ENCODE results near the gene SEZ6L2. TPM values are rescaled to one million over a fixed set of nuclear protein-coding genes. Genes with fewer than 3 reads are reported as not detected.

The SEZ6L2 gene
- total RNA-seq, 1 experiment from 2014 or later, result 44.7 TPM

DNA sequence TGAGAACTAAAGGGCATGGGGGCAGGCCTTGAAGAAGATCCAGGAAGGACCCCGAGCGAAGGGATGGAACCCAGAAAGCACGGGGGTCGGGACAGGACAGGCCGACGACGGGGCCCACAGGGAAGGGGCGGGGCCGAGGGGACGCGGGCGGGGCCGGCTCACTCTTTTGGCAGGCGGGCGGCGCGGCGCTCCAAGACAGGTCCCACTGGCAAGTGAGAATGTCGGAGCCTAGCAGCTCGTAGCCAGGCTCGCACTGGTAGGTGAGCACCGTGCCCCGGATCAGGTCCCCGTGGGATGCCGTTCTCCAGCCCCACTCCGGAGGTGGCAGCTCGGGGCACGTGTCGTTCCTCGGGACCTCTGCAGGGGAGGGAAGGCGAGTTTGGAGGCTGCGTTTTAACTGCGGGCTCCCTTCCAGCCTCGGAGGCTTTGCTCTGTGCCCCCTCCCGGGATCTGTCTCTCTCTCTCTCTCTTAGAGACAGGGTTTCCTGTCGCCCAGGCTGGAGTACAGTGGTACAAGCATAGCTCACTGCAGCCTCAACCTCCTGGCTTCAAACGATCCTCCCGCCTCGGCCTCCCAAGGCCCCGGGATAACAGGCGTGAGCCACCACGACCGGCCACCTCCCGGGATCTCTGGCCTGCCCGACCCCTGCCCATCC lies 22.6 kb downstream of the SEZ6L2 start:
- Histone ChIP-seq H2AK5ac (ENCODE audit: insufficient read length, low read length) (no peak overlapping the region), H2BK5ac (ENCODE audit: insufficient read length, low read length) (no peak overlapping the region), H3K27ac (ENCODE audit: insufficient read length, low read depth, low read length) (no peak overlapping the region), H3K56ac (ENCODE audit: insufficient read length, low read depth, low read length) (no peak overlapping the region), H2BK12ac (ENCODE audit: insufficient read length, low read depth, low read length) (no peak overlapping the region), H3K79me1 (ENCODE audit: insufficient read depth, low read depth, low read length, poor library complexity, severe bottlenecking) (no peaks in the 10 kb centered on the region), H3K79me2 (ENCODE audit: insufficient read depth, low read length) (no peaks in the 10 kb centered on the region), H3K14ac (ENCODE audit: insufficient read depth, low read length) (no peak overlapping the region), H3K4me1 (ENCODE audit: insufficient read depth, low read length) (no peaks in the 10 kb centered on the region), H4K20me1 (ENCODE audit: control insufficient read depth, insufficient read depth, insufficient read length) (no peaks in the 10 kb centered on the region), H2AFZ (ENCODE audit: low read length) (no peak overlapping the region), H2BK20ac (ENCODE audit: low read depth, low read length, poor library complexity, severe bottlenecking) (no peak overlapping the region), H4K91ac (ENCODE audit: insufficient read length, low read depth, low read length) (no peak overlapping the region), H3K18ac (ENCODE audit: insufficient read length, low read depth, low read length) (no peak overlapping the region), H4K5ac (ENCODE audit: insufficient read length, low read depth, low read length) (no peak overlapping the region), H3K23me2 (ENCODE audit: insufficient read length, low read depth, low read length, poor library complexity, severe bottlenecking) (peaks cover 10% of the 10 kb centered on the region), H2BK120ac (ENCODE audit: low read depth, low read length, poor library complexity, severe bottlenecking) (no peak overlapping the region), H4K8ac (replicated peaks; ENCODE audit: insufficient read length, low read depth, low read length) (no peak overlapping the region), H3K9ac (ENCODE audit: extremely low read depth, insufficient read length, low read length) (no peak overlapping the region), H3K9me3 (ENCODE audit: control insufficient read depth, low read depth, low read length) (no peaks in the 10 kb centered on the region), H3K4ac (ENCODE audit: low read depth, low read length) (no peak overlapping the region), H3K23ac (ENCODE audit: insufficient read length, low read depth, low read length) (no peak overlapping the region), H3K27me3 (ENCODE audit: insufficient read depth, low read length) (no peaks in the 10 kb centered on the region), H3T11ph (ENCODE audit: low read length) (no peak overlapping the region), H2BK15ac (ENCODE audit: low read depth, low read length) (no peak overlapping the region), H3K4me2 (ENCODE audit: insufficient read depth, insufficient read length, low read length) (peak overlapping the region; percentile 92)
- Mint-ChIP-seq H3K36me3 (ENCODE audit: insufficient read depth in 1 of 3, low read depth in 3 of 3) (peaks cover 2 to 19% (median 15%) of the 10 kb centered on the region in 3 experiments; a peak in 6 of 7 replicates), H3K4me1 (peaks cover 13 to 14% of the 10 kb centered on the region in 2 experiments), H3K27ac (peak overlapping the region in 2 of 3 experiments; percentile 20 to 70; a peak in 1 of 7 replicates), H3K27me3 (ENCODE audit: low read depth) (peaks cover 5% of the 10 kb centered on the region), H3K9me3 (no peaks in the 10 kb centered on the region; a peak in 1 of 5 replicates), H3K4me3 (peak overlapping the region; percentile 72 to 87)
- TF ChIP-seq, protein P1, sequence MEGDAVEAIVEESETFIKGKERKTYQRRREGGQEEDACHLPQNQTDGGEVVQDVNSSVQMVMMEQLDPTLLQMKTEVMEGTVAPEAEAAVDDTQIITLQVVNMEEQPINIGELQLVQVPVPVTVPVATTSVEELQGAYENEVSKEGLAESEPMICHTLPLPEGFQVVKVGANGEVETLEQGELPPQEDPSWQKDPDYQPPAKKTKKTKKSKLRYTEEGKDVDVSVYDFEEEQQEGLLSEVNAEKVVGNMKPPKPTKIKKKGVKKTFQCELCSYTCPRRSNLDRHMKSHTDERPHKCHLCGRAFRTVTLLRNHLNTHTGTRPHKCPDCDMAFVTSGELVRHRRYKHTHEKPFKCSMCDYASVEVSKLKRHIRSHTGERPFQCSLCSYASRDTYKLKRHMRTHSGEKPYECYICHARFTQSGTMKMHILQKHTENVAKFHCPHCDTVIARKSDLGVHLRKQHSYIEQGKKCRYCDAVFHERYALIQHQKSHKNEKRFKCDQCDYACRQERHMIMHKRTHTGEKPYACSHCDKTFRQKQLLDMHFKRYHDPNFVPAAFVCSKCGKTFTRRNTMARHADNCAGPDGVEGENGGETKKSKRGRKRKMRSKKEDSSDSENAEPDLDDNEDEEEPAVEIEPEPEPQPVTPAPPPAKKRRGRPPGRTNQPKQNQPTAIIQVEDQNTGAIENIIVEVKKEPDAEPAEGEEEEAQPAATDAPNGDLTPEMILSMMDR (conservative IDR thresholded peaks at IDR 0.05), result no peak
- no peak for DNase-seq
- no CpG with 5 or more reads among the region's 45 CpGs for WGBS (ENCODE audit: extremely low coverage, insufficient read length, low lambda C conversion rate)

All from H9 (cell line).